Pons (tissue), 1 donor: ENCODE measurements around the gene KCNIP1.

ENCODE experiments used
- DNase-seq: peaks from one replicate; pipeline ENCODE4 v3.0.0-alpha.2; 2016; ENCODE audit warnings: low spot score

The KCNIP1 gene

DNA sequence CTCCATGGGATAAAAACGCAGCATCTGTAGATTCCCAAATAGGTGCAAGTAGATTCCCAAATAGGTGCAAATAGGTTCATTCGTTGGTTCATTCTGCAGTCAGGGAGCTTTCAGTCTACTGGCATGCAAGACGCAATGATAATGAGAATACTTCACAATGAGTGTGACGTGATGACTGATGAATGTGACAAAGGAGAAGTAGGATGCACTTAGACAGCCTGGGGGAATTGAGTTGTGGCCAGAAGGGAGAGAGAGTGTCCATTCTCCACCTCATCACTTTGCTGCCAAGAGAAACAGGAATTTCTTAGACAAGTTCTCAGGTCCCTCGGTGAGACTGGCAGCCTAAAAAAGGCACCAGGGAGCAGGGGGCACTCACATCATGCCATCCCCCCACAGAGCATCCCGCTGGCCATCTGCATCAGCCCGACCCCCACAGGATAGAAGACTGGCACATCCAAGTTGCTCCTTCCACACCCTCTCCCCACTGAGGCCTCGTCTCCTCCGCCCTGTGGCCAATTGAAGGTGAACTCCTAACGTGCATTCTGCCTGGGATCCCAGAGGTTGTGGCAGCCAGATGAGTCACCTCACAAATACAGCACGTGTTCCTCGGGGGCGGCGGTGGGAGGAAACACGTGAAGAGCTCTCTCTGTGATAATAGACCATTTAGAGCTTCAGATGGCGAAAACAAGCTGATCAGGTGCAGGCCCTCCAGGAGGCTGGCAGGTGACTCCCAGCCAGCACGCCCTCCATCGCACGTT, 19.9 kb upstream of the KCNIP1 start:
- no peak for DNase-seq

GRCh38 chr5:170484459-170484831, 19.4 kb upstream of the KCNIP1 start:
- DNase-seq: no peak

GRCh38 chr5:170484847-170485615, 18.8 kb upstream of the KCNIP1 start:
- no peak for DNase-seq

GRCh38 chr5:170485616-170485911, 18.3 kb upstream of the KCNIP1 start:
- DNase-seq: no peak

DNA sequence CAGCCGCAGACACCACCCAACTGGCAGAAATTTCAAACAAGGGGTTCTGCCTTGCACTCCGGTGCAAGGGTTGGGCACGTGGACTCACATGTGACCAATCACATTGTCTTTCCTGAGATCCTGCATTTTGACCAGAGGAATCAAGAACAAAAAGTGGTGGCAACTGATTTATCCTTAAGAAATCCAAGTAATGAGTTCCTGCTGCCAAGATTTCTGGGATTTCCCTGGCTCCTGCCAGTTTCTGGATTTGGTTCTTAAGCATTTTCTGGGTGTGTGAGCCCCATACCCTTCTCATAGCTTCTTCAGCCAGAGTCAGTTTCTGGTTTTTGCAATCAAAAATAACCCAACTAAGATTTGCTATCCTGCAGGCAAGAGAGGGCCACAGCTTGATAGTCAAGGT, 17.4 kb upstream of the KCNIP1 start:
- DNase-seq: no peak

- DNase-seq: no peak
Observed at GRCh38 chr5:170488570-170488969, 15.2 kb upstream of the KCNIP1 start.

DNA sequence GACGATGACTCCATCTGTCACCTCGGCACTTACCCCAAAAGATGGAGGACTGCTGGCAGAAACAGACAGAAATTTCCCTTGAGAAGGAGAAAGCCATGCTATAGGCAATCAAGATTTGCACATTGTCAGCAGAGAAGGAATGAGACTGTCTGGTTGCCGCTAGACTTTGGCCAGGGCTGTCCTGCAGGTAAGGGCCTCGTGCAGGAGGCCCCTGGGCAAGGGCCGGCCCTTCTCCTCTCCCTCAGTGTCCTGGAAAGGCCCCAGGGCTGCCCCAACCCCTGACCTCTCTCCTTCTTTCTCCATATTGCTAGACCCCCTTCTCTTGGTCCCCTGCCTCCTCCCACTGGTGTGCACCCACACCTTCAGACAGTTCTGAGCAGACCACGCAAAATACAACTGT, 14.6 kb upstream of the KCNIP1 start:
- no peak for DNase-seq

DNA sequence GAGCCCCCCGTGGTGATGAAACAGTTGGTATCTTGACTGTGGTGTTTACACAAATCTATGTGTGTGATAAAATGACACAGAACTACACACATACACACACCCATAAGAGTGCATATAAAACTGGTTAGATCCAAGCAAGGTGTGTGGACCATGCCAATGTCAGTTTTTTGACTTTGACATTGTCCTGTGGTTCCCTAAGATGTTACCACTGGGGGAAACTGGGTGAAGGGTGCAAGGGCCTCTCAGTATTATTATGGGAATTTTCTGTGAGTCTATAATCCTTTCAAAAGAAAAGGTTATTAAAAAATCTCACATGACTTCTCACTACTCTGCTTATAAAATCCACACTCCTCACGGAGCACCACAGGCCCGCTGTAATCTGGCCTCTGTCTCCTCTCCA, 13.4 kb upstream of the KCNIP1 start:
- DNase-seq: no peak

- DNase-seq: peak; percentile 83
Observed at GRCh38 chr5:170491479-170491878, 12.3 kb upstream of the KCNIP1 start.

DNA sequence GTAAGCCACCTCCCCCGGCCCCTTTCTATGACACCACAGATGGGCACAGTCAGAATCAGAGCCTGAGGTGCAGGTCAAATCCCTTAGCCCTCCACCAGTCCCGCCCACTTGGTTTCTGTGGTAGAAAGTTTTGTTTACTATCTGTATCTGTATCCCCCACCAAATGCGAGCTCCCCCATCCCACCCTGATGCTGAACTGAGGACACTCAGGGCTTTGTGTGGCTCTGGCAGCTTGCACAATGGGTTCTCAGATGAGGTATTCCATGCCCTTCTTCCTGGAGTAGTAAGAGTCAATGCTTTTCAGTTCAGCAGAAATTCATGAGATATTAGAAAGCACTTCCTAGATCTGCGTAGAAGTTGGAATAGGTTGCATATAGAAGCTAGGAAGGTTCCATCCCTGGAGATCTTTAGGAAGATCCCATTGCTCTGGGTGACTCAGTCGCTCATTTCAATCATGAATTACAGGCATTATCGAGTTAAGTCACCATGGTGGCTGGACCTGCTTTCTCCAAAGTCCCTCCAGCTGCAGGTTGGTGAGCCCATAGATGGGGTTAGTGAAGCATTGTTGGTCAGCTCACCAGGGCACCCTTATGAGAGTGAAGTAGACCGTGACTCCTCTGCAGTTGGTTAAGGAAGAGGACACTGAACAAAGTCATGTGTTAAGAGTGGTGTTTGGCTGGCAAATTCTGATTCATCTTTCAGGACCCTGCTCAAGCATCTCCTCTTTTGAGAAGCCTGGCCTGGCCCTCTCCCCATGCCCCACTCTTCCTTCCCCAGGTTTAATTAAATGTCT, 10.6 kb upstream of the KCNIP1 start:
- DNase-seq: peak; percentile 81

- DNase-seq: no peak
Observed at GRCh38 chr5:170494041-170494440, 9.8 kb upstream of the KCNIP1 start.

DNA sequence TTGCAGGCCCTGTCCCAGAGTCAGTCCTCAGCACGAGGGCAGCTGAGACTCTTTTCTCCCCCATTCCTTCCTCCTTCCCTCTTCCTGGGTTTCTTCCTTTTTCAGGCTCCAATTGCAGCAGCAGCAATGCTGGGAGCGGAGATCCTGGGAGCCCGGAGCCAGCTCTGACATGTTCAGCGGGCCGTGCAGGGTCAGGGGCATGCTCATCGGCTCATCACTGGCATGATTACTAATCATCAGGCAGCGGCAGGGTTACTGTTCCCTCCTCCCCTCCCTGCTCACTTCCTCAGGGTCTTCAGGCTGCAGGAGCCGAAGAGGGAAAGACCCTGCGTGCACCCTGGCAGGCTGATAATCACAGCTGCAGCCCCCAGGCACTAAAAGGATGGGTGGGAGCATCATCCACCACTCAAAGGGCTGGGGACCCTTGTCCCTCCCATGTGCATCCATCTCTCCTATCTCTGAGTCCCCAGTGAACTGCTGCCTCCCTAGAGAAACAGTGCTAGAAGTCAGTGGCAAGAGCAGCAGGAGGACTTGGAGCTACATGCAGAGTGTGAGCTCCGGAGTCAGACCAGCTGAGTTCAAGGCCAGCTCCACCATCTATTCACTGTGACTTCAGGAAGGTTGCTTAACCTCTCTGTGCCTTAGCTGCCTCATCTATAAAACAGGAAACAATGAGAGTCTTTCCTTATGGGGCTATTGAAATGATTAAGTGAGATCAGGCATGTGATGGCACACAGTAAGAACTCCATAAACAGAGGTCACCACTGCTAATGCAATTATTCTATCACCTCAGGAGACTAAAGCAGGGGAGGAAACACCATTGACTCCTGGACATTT, 7.8 kb upstream of the KCNIP1 start:
- DNase-seq: no peak

- DNase-seq: no peak
Observed at GRCh38 chr5:170496662-170497028, 7.2 kb upstream of the KCNIP1 start.

- DNase-seq: no peak
Observed at GRCh38 chr5:170497311-170498038, 6.3 kb upstream of the KCNIP1 start.

DNA sequence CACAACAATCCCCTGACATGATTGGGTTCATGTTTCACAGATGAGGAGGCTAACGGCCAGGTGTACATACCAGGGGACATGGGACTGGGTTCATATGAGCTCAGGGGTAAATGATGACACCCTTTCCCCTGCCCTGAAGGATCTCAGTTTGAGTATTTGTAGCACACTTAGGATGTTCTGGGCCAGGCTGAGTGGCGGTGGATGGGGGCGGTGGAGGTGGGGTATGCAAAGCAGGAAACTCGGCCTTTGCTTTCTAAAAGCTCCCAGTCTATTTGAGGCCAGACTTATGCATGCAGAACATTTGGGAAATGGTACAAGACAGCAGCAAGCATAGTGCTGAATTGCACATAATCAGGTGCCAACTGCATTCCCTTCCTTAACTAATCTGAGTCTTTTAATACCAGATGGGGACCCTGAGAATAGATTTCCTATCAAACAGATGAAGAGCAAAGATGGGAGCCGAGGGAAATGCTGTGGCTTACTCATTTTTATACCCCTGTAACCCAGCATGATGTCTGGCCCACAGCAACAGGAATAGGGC, 4.9 kb upstream of the KCNIP1 start:
- DNase-seq: no peak

GRCh38 chr5:170499621-170500020, 4.2 kb upstream of the KCNIP1 start:
- no peak for DNase-seq

DNA sequence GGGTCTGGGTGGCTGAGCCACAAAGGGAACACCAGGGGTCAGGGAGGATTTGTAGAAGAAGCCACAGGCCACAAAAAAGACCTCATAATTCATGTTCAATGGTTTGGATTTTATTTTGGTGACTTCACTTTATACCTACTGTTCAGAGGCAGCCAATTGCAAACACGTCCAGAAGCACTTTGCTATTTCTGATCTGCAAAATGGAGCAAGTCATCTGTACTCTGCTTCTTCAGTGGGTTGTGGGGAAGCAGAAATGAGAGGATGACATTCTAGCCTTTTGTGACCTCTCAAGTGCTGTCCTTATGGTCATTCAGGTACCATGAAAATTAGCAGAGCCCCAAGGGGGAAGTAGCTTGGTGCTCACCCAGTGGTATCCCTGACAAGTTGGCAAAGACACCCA, 2.5 kb upstream of the KCNIP1 start:
- no peak for DNase-seq

- no peak for DNase-seq
Observed at GRCh38 chr5:170501931-170502330, 1.9 kb upstream of the KCNIP1 start.

GRCh38 chr5:170504616-170505266, 921 bp downstream of the KCNIP1 start:
- no peak for DNase-seq

DNA sequence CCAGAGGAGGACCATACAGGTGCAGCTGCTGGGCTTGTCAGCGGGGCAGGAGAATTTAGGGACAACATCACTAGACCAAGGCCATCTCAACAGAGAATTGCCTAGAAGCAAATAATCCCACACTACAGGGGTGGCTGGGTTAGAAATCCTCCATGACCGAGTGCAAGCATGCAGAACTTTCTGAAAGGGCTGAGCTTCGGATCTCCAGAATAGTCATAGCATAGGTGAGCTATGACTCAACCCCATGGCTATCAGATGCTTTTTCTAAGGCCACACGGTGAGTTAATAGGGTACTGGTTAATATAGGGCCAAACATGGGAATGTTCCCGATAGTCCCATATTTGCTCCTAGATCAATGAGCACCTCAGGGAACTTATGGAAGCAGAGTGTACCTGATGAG, 4.2 kb downstream of the KCNIP1 start:
- no peak for DNase-seq
